HepG2 (cell line): ENCODE measurements around the gene SOX9. TPM values are rescaled to one million over a fixed set of nuclear protein-coding genes. Genes with fewer than 3 reads are reported as not detected.
A peak's percentile ranks its signal among the peaks of the same experiment; 100 is the strongest.

Source experiments
- ADNP ChIP-seq: sonication (generic); formaldehyde crosslinking; IDR thresholded peaks from 2 replicates; pipeline ENCODE4 v1.4.0; 2020; ENCODE audit warnings: missing genetic modification reagents
- ARID2 ChIP-seq: sonication (generic); formaldehyde crosslinking; IDR thresholded peaks from 2 replicates; pipeline ENCODE4 v1.8.1; 2022; ENCODE audit warnings: mild to moderate bottlenecking, missing genetic modification reagents, borderline replicate concordance
- BATF2 ChIP-seq: sonication (generic); formaldehyde crosslinking; IDR thresholded peaks from 2 replicates; pipeline ENCODE4 v1.8.0; 2022; ENCODE audit warnings: mild to moderate bottlenecking, missing genetic modification reagents, moderate library complexity
- CREB1 ChIP-seq, 2 experiments: fragments of 450-650 bp in 1 of 2; IDR thresholded peaks; 2 replicates each; pipeline ENCODE4 v1.6.1; 2016 to 2017; ENCODE audit warnings: control low read depth in 1 of 2, mild to moderate bottlenecking in 1 of 2, missing compliant biosample characterization in 1 of 2, missing genetic modification characterization in 1 of 2
- EHMT2 ChIP-seq: fragments of 200-600 bp; sonication (generic); IDR thresholded peaks from 2 replicates; pipeline ENCODE4 v1.7.0; 2017; ENCODE audit warnings: antibody characterized with exemption, low read depth, low read length, borderline replicate concordance
- RBM22 ChIP-seq: fragments of 200-400 bp; formaldehyde crosslinking; optimal IDR thresholded peaks from 2 replicates; pipeline ENCODE3; 2017; ENCODE audit warnings: mild to moderate bottlenecking, low read length, moderate library complexity
- RELA ChIP-seq: sonication (generic); formaldehyde crosslinking; IDR thresholded peaks from 2 replicates; pipeline ENCODE4 v1.4.0; 2020; ENCODE audit warnings: missing genetic modification reagents
- TFDP1 ChIP-seq: IDR thresholded peaks from 2 replicates; pipeline ENCODE4 v1.6.1; 2016; ENCODE audit warnings: missing compliant biosample characterization, missing genetic modification reagents, borderline replicate concordance
- ZBTB7A ChIP-seq: sonication (generic); formaldehyde crosslinking; IDR thresholded peaks from 2 replicates; pipeline ENCODE4 v1.8.0; 2022; ENCODE audit warnings: mild to moderate bottlenecking, missing genetic modification reagents
- ZNF234 ChIP-seq: sonication (generic); formaldehyde crosslinking; conservative IDR thresholded peaks from 2 replicates; pipeline ENCODE4 v1.5.1; 2020; ENCODE audit warnings: mild to moderate bottlenecking, missing genetic modification reagents
- ZNF33B ChIP-seq: sonication (generic); formaldehyde crosslinking; IDR thresholded peaks from 2 replicates; pipeline ENCODE4 v1.5.1; 2020; ENCODE audit warnings: mild to moderate bottlenecking, missing genetic modification reagents
- ZNF713 ChIP-seq: sonication (generic); formaldehyde crosslinking; IDR thresholded peaks from 2 replicates; pipeline ENCODE4 v1.4.0; 2020; ENCODE audit warnings: mild to moderate bottlenecking, missing genetic modification reagents
- polyA plus RNA-seq, 8 experiments: library from polyadenylated mRNA; depleted of rRNA in 3 of 8; stranded (reverse) in 7 of 8; unstranded in 1 of 8; fragments of >200 nt; fragmentation: Illumina TruSeq in 4 of 8; extraction: Trizol in 4 of 8; gene quantifications; 2 replicates each; pipeline versions ENCODE4 v1.2.1 to v1.2.3, GENCODE V29; 2011 to 2016; ENCODE audit warnings: low read depth in 4 of 8, missing spikeins in 1 of 8, mixed read lengths in 1 of 8; ENCODE audit not compliant: insufficient read depth in 1 of 8
- total RNA-seq, 5 experiments: library from RNA; depleted of rRNA; stranded (reverse); fragments of >200 nt; fragmentation: Illumina TruSeq; extraction: Trizol; gene quantifications; 2 replicates each; pipeline ENCODE4 v1.2.3, GENCODE V29; 2016; ENCODE audit warnings: low read depth in 1 of 5
- TF ChIP-seq, protein P1 (sequence below): sonication (generic); formaldehyde crosslinking; IDR thresholded peaks from 2 replicates; pipeline ENCODE4 v1.4.0; 2020; ENCODE audit warnings: mild to moderate bottlenecking, missing genetic modification reagents
- TF ChIP-seq, protein P2 (sequence below): sonication (generic); formaldehyde crosslinking; IDR thresholded peaks from 2 replicates; pipeline ENCODE4 v1.5.1; 2020; ENCODE audit warnings: missing genetic modification reagents, mild to moderate bottlenecking, borderline replicate concordance
- TF ChIP-seq, protein P3 (sequence below): sonication (generic); formaldehyde crosslinking; IDR thresholded peaks from 2 replicates; pipeline ENCODE4 v1.5.1; 2020; ENCODE audit warnings: mild to moderate bottlenecking, missing genetic modification reagents, borderline replicate concordance

The SOX9 gene
- total and polyA plus RNA-seq, 2 of the 13 experiments (the other 11 are each of a cell fraction or from before 2014, with no cell fraction given), result 16.1 to 27.6 TPM

GRCh38 chr17:72122010-72122764, 1.4 kb downstream of the SOX9 start (continued):
- TF ChIP-seq ZNF234 (CRISPR knock-in tag) (no peak), CREB1 (IDR thresholded peaks at IDR 0.05) (no peak), CREB1 (CRISPR knock-in tag; IDR thresholded peaks at IDR 0.05) (no peak), EHMT2 (no peak), RBM22 (peak; percentile 28), TFDP1 (CRISPR knock-in tag) (no peak), ZNF33B (CRISPR knock-in tag) (no peak), ARID2 (peak; percentile 21; the same call in 1 of the 2 replicates), BATF2 (CRISPR knock-in tag) (no peak), RELA (CRISPR knock-in tag) (no peak), ADNP (no peak), ZBTB7A (no peak), ZNF713 (CRISPR knock-in tag) (no peak)
- TF ChIP-seq, protein P1, sequence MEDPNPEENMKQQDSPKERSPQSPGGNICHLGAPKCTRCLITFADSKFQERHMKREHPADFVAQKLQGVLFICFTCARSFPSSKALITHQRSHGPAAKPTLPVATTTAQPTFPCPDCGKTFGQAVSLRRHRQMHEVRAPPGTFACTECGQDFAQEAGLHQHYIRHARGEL (CRISPR knock-in tag), result no peak
- TF ChIP-seq, protein P2, sequence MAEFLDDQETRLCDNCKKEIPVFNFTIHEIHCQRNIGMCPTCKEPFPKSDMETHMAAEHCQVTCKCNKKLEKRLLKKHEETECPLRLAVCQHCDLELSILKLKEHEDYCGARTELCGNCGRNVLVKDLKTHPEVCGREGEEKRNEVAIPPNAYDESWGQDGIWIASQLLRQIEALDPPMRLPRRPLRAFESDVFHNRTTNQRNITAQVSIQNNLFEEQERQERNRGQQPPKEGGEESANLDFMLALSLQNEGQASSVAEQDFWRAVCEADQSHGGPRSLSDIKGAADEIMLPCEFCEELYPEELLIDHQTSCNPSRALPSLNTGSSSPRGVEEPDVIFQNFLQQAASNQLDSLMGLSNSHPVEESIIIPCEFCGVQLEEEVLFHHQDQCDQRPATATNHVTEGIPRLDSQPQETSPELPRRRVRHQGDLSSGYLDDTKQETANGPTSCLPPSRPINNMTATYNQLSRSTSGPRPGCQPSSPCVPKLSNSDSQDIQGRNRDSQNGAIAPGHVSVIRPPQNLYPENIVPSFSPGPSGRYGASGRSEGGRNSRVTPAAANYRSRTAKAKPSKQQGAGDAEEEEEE (CRISPR knock-in tag), result no peak
- TF ChIP-seq, protein P3, sequence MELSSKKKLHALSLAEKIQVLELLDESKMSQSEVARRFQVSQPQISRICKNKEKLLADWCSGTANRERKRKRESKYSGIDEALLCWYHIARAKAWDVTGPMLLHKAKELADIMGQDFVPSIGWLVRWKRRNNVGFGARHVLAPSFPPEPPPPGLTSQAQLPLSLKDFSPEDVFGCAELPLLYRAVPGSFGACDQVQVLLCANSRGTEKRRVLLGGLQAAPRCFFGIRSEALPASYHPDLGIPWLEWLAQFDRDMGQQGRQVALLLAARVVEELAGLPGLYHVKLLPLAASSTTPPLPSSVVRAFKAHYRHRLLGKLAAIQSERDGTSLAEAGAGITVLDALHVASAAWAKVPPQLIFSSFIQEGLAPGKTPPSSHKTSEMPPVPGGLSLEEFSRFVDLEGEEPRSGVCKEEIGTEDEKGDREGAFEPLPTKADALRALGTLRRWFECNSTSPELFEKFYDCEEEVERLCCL (CRISPR knock-in tag), result no peak
